Measurements from ENCODE around the gene RERE. TPM values are rescaled to one million over a fixed set of nuclear protein-coding genes. Genes with fewer than 3 reads are reported as not detected.
"Not testable (repeated sequence)": the region's sequence is repeated elsewhere in the genome, so short reads cannot be mapped to it uniquely, and the experiment has no call there.

The RERE gene
- total RNA-seq, 1 experiment from 2014 or later, result 47.4 TPM

DNA sequence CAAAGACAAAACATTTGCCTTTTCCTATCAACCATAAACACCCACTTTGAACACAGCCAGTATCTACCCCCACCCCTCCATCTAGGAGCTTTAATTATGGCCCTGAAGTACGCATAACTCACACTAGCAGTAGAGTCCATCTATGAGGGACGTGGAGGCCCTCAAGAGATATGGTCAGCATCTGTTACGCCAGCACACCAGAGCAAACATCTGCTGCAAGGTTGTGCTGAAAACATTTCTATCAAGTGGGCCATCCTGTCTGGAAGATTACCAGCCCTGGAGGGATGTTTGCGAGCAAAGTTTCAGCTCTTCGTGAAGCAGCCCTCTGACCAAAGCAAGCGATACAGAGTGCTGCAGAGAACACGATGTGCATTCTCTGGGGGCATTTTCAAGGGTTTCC lies 424.9 kb downstream of the RERE start:
- H3K27ac ChIP-seq, result no peak overlapping the region
- peaks cover 41% of the 10 kb centered on the region for H3K36me3 ChIP-seq
- no peak for DNase-seq
- no peaks in the 10 kb centered on the region for H3K9me3 ChIP-seq (replicated peaks)
- no peak overlapping the region for H3K4me3 ChIP-seq
- H3K4me1 ChIP-seq, result peaks cover 4% of the 10 kb centered on the region; the same call in 1 of the 2 replicates
- H3K27me3 ChIP-seq, result no peaks in the 10 kb centered on the region

DNA sequence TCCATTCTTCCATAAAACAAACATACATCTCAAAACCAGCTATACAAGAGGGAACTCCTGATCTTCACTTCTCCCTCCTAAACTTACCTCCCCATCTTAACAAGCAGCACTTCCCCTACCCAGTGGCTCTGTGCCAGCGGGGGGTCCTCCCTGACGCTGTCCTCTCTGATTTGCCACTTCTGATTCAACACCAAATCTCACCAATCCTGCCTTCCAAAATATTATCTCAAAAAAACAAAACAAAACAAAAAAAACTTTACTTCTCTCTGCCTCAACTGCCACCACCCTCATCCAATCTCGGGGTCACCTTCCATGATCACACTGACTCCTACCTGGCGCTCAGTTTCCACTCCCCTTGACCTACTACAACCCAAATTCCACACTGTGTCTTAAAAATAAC lies 426.7 kb downstream of the RERE start:
- DNase-seq, result no peak
- Histone ChIP-seq H3K27me3 (no peaks in the 10 kb centered on the region), H3K9me3 (replicated peaks) (no peaks in the 10 kb centered on the region), H3K36me3 (peaks cover 34% of the 10 kb centered on the region), H3K4me1 (no peaks in the 10 kb centered on the region), H3K27ac (no peak overlapping the region), H3K4me3 (no peak overlapping the region)

- no peak overlapping the region for H3K27ac ChIP-seq
- no peak for DNase-seq
- H3K27me3 ChIP-seq, result no peaks in the 10 kb centered on the region
- no peaks in the 10 kb centered on the region for H3K9me3 ChIP-seq (replicated peaks)
- H3K4me3 ChIP-seq, result no peak overlapping the region
- H3K36me3 ChIP-seq, result peaks cover 35% of the 10 kb centered on the region
- no peaks in the 10 kb centered on the region for H3K4me1 ChIP-seq
Measured at GRCh38 chr1:8389958-8390535, 427.4 kb downstream of the RERE start.

- H3K4me1 ChIP-seq, result no peaks in the 10 kb centered on the region
- H3K4me3 ChIP-seq, result no peak overlapping the region
- no peaks in the 10 kb centered on the region for H3K9me3 ChIP-seq (replicated peaks)
- DNase-seq, result no peak
- H3K27me3 ChIP-seq, result no peaks in the 10 kb centered on the region
- peaks cover 25% of the 10 kb centered on the region for H3K36me3 ChIP-seq
- no peak overlapping the region for H3K27ac ChIP-seq
Measured at GRCh38 chr1:8388732-8389562, 428.5 kb downstream of the RERE start.

- no peak overlapping the region for H3K27ac ChIP-seq
Measured at GRCh38 chr1:8386247-8386646, 431.2 kb downstream of the RERE start.

GRCh38 chr1:8384577-8384976 lies 432.9 kb downstream of the RERE start:
- Histone ChIP-seq H3K9me3 (replicated peaks) (no peaks in the 10 kb centered on the region), H3K4me1 (no peaks in the 10 kb centered on the region), H3K36me3 (peaks cover 15% of the 10 kb centered on the region; the same call in 1 of the 2 replicates), H3K4me3 (no peak overlapping the region), H3K27me3 (no peaks in the 10 kb centered on the region), H3K27ac (no peak overlapping the region)
- DNase-seq, result no peak

More at GRCh38 chr1:8386247-8386646, 431.2 kb downstream of the RERE start:
- Histone ChIP-seq H3K4me3 (no peak overlapping the region), H3K36me3 (peaks cover 17% of the 10 kb centered on the region), H3K4me1 (no peaks in the 10 kb centered on the region), H3K27me3 (no peaks in the 10 kb centered on the region), H3K9me3 (replicated peaks) (no peaks in the 10 kb centered on the region)
- DNase-seq, result no peak

GRCh38 chr1:8384088-8384487 lies 433.4 kb downstream of the RERE start:
- Histone ChIP-seq H3K27me3 (no peaks in the 10 kb centered on the region), H3K27ac (no peak overlapping the region), H3K36me3 (peaks cover 10% of the 10 kb centered on the region; the same call in 1 of the 2 replicates), H3K4me3 (no peak overlapping the region), H3K9me3 (replicated peaks) (no peaks in the 10 kb centered on the region), H3K4me1 (peaks cover 4% of the 10 kb centered on the region)
- no peak for DNase-seq

- Histone ChIP-seq H3K27me3 (no peaks in the 10 kb centered on the region), H3K36me3 (peaks cover 6% of the 10 kb centered on the region; the same call in 1 of the 2 replicates), H3K27ac (no peak overlapping the region), H3K9me3 (replicated peaks) (no peaks in the 10 kb centered on the region), H3K4me1 (peaks cover 17% of the 10 kb centered on the region), H3K4me3 (no peak overlapping the region)
- DNase-seq, result no peak
Measured at GRCh38 chr1:8382608-8383505, 434.6 kb downstream of the RERE start.

DNA sequence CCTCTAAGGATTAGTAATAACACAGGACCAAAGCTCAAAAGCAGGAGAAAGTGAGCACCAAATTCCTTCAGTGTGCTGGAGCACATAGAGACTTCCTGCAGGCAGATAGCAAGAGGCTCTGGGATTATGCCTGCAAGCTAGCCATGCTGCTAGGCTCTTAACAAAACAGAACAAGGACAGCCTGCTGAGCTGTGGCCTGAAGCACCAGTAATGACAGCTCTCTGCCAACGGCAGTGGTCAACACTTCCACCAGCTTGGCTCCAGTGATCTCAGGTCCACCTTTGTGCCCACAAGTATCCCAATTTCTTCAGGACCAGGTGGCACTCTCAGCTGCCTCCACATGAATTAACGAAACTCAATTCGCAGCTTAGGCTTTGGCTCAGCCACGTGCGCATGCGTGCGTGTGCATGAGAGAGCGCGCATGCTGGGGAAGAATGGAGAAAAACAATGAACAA lies 435.4 kb downstream of the RERE start:
- Histone ChIP-seq H3K27ac (no peak overlapping the region), H3K36me3 (peaks cover 10% of the 10 kb centered on the region; the same call in 1 of the 2 replicates), H3K4me3 (no peak overlapping the region), H3K9me3 (replicated peaks) (no peaks in the 10 kb centered on the region), H3K27me3 (no peaks in the 10 kb centered on the region), H3K4me1 (peaks cover 20% of the 10 kb centered on the region)
- no peak for DNase-seq

- Histone ChIP-seq H3K4me1 (peaks cover 20% of the 10 kb centered on the region), H3K9me3 (replicated peaks) (no peaks in the 10 kb centered on the region), H3K27ac (no peak overlapping the region), H3K4me3 (no peak overlapping the region), H3K27me3 (no peaks in the 10 kb centered on the region), H3K36me3 (peaks cover 12% of the 10 kb centered on the region; the same call in 1 of the 2 replicates)
- DNase-seq, result no peak
Measured at GRCh38 chr1:8381618-8382017, 435.8 kb downstream of the RERE start.

DNA sequence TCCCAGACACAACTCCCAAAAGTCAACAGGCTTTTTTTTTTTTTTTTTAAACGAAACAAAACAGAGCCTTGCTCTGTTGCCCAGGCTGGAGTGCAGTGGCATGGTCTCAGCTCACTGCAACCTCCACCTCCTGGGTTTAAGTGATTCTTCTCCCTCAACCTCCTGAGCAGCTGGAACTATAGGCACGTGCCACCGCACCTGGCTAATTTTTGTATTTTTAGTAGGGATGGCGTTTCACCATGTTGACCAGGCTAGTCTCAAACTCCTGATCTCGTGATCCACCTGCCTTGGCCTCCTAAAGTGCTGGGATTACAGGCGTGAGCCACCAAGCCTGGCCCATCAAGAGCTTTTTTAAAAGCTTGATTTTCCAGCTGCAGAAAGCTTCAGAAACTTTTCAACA lies 437.1 kb downstream of the RERE start:
- Histone ChIP-seq H3K4me1 (peaks cover 20% of the 10 kb centered on the region), H3K36me3 (peaks cover 15% of the 10 kb centered on the region; the same call in 1 of the 2 replicates)
- DNase-seq; H3K27ac ChIP-seq; H3K4me3 ChIP-seq; H3K27me3 ChIP-seq; H3K9me3 ChIP-seq (replicated peaks): not testable (repeated sequence)

GRCh38 chr1:8379513-8380186 lies 437.8 kb downstream of the RERE start:
- H3K27ac ChIP-seq, result no peak overlapping the region
- H3K4me1 ChIP-seq, result peaks cover 24% of the 10 kb centered on the region
- no peak overlapping the region for H3K4me3 ChIP-seq
- H3K36me3 ChIP-seq, result peaks cover 11% of the 10 kb centered on the region; the same call in 1 of the 2 replicates
- no peaks in the 10 kb centered on the region for H3K9me3 ChIP-seq (replicated peaks)
- DNase-seq, result no peak
- H3K27me3 ChIP-seq, result no peaks in the 10 kb centered on the region

- H3K4me3 ChIP-seq, result no peak overlapping the region
- H3K27ac ChIP-seq, result peak overlapping the region; percentile 17; the same call in 1 of the 2 replicates
- peaks cover 11% of the 10 kb centered on the region; the same call in 1 of the 2 replicates for H3K36me3 ChIP-seq
- H3K9me3 ChIP-seq (replicated peaks), result no peaks in the 10 kb centered on the region
- H3K27me3 ChIP-seq, result no peaks in the 10 kb centered on the region
- H3K4me1 ChIP-seq, result peaks cover 31% of the 10 kb centered on the region
- DNase-seq, result no peak
Measured at GRCh38 chr1:8378981-8379470, 438.4 kb downstream of the RERE start.

GRCh38 chr1:8378178-8378577 lies 439.3 kb downstream of the RERE start:
- Histone ChIP-seq H3K27me3 (no peaks in the 10 kb centered on the region), H3K27ac (peak overlapping the region; percentile 17), H3K36me3 (peaks cover 11% of the 10 kb centered on the region; the same call in 1 of the 2 replicates), H3K4me3 (no peak overlapping the region), H3K4me1 (peaks cover 37% of the 10 kb centered on the region), H3K9me3 (replicated peaks) (no peaks in the 10 kb centered on the region)
- peak; percentile 64 to 82 for DNase-seq

All from SJCRH30 (cell line).